Measurements from ENCODE around the gene PYGM.

Gene PYGM

DNA sequence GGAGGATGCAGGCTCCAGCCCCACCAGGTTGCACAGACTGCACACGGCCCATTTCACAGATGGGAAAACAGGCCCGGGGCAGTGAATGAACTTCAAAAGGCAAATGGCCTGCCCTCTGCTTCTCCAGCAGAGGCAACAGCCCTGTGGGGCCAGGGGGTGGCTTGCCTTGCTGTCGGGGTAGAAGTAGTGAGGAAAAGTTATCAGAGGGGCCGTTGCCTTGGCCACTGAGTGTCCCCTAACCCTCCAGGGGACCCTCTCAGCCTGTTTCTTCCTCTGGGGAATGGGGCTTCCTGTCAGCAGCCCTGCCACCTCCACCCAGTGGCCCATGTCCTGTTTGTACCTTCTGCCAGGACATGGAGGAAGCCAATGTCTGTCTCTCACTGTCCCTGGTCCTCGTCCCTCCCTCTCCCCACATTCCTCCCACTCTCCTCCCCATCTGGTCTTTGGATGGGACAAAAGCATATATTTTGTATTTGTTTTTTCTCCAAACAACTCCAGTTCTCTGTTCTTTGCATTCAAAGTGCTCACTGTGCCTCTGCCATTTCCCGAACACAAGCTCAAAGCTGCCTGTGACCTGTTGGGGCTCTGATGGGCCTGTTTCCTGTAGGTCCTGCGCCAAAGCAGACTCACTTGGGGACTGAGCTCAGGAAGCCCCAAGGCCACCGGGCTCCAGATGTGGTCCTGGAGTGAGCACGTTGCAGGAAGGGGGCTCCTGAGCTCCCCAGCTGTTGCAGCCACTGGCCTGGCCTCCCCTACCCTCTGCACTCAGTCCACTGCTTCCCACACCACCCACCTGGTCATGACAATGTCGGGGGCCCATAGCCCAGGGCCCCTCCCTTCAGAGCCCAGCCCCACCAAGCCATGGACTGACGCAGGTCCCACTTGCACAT is 33.7 kb upstream of the PYGM start:
- no peak for DNase-seq
- in situ Hi-C loops (cut with MboI; ENCODE audit: low pct_unique_long_range_greater_than_20kb, low sequenced_read_pairs) = no loop called here

DNA sequence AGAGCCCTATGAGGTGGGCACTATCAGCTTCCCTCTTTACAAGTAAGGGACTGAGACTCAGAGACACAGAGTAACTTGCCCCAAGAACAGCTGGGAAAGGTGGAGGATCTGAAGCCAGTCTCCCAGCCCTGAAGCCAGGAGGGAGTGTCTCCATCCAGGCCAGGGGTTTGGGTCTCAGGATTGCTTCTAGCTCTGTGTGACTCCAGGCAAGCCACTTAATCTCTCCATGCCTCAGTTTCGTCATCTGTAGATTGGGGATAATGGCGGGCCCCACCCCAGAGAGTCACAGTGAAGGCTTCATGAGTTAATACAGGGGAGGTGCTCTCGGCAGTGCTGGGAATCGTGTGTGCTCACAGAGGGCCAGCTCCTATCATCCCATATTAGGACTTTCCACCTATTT is 32.7 kb upstream of the PYGM start:
- in situ Hi-C loops (cut with MboI; ENCODE audit: low pct_unique_long_range_greater_than_20kb, low sequenced_read_pairs) = no loop called here
- no peak for DNase-seq

DNA sequence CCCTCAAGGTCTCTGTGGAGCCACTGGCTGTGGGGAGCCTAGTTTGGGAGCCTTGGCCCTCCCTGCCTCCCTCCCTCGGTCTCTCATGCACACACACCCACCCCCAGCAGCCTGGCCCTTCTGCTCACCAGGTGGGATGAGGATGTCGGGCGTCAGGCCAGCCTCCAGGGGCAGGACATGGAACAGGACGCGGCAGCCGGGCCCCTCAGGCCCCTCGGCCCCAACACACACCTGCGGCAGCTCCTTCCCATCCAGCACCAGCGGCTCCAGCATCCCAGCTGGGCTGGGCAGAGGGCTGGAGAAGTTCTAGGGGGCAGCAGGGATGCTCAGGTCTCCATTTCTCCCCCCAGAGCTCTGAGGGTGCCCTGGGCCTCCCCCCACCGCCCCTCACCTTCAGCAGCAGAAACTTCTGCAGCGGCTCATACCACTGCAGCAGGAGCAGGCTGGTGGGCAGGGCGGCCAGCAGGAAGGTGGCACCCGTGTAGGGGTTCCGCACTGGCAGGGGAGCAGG is 32.1 kb upstream of the PYGM start:
- no peak for DNase-seq
- in situ Hi-C loops (cut with MboI; ENCODE audit: low pct_unique_long_range_greater_than_20kb, low sequenced_read_pairs) = no loop called here

DNA sequence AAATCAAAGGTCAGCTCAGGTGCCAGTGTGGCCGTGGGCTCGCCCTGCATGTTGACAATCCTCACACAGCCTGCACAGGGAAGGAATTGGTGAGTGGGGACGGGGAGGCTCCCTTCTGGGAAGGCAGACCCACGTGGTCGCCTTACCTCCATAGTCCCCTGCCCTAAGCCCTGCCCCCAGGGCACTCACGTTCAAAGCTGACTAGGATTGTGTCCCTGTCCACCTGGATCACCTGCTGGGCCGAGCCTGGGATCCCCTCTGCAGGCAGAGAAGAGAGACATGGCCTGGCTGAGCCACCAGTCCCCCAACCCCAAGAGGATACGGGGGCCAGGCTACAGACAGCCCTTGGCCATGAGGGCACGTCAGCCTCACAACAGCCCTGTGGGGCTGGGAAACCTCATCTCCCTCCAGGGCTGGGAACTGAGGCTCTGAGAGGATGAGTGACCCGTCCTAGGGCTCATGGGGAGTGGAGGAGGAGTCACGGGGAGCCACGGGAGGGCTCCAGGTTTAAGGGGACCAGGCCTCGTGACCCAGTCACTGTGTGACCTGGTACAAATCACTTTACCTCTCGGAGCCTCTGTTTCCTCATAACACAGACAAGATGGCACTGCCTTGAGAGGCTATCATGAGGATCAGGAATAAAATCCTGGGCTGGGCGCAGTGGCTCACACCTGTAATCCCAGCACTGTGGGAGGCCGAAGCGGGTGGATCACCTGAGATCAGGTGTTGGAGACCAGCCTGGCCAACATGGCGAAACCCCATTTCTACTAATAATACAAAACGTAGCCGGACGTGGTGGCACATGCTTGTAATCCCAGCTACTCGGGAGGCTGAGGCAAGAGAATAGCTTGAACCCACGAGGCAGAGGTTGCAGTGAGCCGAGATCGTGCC is 30.7 kb upstream of the PYGM start:
- DNase-seq = no peak
- in situ Hi-C loops (cut with MboI; ENCODE audit: low pct_unique_long_range_greater_than_20kb, low sequenced_read_pairs) = no loop called here

DNA sequence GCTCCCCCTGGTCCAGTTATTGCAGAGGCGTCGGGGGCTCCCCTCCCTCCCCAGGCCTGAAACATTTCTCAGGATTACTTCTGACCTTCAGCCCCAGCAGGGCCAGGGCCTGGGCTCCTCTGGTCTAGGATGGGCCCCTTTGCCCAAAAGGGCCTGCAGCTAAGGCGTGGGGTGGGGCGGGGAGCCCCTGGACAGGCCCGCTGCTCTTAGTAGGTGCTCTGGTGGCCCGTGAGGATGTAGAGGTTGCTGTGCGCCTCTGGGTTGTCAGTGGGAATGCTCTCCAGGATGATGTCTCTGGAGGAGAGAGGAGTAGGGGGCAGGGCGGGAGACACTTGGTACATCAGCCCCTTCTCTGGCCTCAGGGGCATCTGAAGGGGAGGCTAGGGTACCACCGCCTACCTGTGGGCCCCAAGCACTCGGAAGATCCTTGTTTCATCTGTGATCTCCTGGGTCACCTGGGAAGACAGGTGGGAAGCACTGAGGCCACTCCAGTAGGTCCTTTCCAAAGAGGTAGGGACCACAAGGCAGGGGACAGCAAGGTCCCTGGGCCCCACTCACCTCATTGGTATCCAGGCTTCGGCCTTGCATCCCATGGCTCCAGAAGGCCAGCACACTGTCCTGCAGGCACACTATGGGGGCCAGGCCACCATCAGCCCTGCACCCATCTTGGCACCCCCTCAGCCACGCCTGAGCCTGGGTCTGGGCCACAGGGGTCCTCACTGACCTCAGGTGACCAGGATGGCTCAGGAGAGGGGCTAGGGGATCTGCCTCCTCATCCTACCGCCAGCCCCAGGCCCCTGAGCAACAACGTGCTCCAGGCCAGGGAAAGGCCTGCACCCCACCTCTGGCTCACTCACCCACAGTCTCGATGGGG is 29.8 kb upstream of the PYGM start:
- in situ Hi-C loops (cut with MboI; ENCODE audit: low pct_unique_long_range_greater_than_20kb, low sequenced_read_pairs) = no loop called here
- no peak for DNase-seq

DNA sequence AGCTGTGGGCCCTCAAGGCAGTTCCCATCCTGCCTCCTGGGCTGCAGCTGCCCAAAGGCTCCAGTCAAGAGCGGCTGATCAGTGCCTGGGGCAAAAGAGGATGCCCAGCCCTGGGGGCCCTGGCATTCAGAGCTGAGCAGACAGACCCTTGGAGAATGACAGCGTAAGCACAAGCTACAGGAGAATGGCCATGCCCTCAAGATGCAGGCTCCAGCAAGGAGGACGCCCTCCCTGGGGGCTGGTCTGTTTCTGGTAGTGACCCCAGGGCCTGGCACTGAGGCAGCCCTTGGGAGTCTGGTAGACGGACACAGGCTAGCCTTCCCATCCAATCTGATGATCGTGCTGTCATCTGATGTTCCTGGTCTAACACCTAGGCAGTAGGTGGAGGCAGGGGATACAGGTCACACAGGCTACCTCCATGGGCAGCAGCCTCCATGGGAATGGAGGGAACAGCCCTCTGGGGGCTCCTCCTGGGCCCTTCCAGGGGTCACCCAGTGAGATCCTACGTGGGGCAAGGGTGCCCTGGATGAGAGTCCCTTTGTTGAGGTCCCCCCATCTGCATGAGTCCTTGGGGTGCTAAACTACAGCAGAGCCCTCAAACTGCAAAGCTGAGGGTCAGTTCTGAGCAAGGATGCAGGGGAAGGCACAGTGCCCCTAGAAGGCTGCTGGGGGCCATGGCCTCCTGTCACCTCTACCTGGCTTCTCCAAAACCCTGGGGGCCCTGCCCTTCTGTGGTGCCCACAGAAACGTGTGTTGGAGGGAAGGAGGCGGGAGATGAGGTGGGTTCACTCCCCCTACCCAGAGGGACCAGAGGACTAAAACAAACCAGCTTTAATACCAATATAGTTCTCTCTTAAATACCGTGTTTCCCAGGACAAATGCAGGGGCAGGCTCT is 28.8 kb upstream of the PYGM start:
- DNase-seq = no peak
- in situ Hi-C loops (cut with MboI; ENCODE audit: low pct_unique_long_range_greater_than_20kb, low sequenced_read_pairs) = no loop called here

DNA sequence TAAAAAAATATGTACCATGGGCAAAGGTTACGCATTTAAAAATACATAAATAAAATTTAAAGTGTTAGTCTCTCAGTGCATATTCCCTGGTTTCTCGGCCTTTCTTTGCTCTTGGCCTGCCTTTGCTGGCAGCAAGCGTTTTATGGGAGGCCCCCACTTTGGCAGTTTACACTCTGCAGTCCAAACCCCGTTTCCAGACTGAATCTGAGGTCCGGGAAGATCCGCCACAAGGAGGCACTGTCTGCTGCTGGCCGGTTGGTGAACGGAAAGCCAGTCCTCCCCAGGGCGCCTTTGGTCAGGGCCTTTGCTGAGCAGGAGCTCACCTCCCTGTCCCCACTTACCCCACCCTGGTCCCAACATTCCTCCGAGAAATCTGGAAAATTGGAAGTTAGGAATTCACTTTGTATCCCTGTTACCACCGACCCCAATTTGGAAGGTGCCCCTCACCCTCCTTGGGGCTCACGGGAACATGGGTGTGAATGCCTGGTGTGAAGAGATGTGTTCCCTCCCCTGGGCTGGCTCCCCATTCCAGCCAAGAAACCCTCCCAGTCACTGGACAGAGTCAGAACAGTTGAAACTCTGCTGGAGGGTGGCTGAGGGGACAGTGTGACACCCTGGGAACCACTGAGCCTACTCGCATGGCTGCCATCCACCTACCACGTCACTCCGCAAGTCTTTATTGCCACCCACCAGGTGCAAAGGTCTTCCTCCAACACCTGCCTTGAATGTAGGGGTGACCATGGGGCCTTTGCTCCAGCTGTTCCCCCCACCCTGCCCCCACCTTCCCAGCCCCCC is 27.9 kb upstream of the PYGM start:
- in situ Hi-C loops (cut with MboI; ENCODE audit: low pct_unique_long_range_greater_than_20kb, low sequenced_read_pairs) = no loop called here
- peak; percentile 56 for DNase-seq

DNA sequence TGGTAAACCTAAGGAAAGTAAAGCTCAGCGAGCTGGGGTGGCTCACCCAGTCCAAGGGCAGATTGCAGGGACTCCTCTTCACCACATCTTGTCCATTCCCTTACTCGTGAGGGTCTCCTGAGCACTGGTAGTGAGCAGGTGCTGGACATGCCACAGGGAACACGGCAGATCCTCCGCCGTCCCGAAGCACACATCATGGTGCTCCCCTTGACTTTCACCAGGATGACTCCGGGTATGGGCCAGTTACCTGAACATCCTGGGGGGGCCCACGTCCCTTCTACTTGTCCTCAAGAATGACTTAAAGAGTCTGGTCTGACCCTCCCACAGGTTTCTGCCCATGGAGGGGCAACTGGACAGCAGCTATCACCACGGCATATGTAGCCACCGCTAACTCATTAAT is 26.5 kb upstream of the PYGM start:
- in situ Hi-C loops (cut with MboI; ENCODE audit: low pct_unique_long_range_greater_than_20kb, low sequenced_read_pairs) = no loop called here
- no peak for DNase-seq

DNA sequence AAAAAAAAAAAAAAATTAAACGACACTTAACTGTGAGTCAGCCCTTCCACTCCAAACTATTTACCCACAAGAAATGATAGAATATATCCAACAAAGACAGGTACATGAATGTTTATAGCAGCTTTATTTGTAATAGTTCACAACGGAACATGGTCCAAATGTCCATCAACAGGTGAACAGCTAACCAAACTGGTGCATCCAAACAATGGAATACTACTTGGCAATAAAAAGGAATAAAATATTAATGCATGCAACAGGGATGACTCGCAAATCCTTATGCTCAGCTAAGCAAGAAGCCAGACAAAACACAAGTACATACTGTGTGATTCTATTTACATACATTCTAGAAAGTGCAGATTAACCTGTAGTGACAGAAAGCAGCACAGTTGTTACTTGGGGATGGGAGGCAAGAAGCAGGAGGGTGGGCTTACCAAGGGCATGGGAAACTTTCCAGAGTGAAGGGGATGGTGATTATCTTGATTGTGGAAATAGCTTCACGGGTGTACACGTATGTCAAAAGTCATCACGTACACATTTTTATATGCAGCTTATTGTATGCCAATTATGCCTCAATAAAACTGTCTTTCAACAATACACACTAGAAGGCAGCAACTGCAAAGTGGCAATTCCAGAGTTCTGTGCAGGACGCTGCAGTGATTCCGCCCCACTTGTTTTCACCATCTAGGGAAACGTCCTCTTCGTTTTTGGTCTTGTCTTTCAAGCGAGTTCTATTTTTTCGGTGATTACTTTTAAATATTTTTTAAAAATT is 25.2 kb upstream of the PYGM start:
- in situ Hi-C loops (cut with MboI; ENCODE audit: low pct_unique_long_range_greater_than_20kb, low sequenced_read_pairs) = no loop called here
- DNase-seq = no peak

DNA sequence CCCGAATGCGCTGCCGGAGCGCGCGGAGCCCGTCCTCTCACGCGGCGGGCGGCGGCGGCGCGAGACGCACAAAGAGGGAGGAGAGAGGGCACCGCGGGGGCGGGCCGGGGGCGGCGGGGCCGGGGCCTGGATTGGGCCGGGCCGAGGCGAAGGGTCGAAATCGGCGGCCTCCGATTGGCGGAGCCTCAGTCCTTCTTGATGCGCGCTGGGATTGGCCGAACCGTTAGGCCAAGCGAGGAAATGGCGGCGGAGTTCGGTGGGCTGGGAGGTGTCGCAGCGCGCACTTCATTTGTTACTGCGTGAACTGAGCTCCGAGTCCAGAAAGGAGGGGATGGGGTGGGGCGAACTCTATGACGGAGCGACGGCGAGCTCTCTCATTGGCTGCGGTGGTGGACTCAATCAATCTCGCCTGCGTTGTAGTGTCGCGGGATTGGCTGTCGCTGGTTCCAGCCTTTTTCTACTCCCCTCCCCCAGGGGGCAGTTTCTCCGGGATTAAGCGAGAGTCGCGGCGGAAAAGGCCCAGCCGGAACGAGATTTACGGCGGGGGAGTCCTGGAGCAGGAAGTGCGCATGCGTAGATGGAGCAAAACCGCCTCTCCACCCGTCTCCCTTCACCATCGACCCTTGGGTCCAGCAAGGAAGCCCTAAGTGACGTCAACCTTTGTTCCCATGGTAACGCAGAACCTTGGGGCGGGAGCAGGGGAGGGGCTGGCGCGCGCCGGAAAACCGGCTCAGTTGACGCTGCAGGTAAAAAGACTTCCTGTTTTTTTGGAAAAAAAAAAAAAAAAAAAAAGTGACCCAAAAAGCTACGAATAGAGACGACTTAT is 18.9 kb upstream of the PYGM start, which contains the start of gene SF1:
Gene SF1 (minus strand): TSS at position 70 of the 826 bp plus-strand sequence. CDS start 150 bp downstream, outside the sequence.
- DNase-seq = peak; percentile 100
- in situ Hi-C loops (cut with MboI; ENCODE audit: low pct_unique_long_range_greater_than_20kb, low sequenced_read_pairs) = no loop called here

DNA sequence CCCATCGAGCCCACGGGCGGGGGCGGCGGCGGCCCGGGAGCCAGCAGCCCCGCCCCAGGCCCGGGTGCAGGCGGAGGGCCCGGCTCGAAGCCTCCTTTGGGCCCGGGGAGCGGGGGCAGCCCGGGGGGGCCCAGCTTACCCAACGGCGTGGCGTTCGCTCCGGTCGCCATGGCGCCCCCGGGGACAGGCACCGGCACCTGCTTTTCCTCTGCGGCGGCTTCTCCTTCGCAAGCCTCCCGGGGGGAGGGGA is 18.4 kb upstream of the PYGM start:
- in situ Hi-C loops (cut with MboI; ENCODE audit: low pct_unique_long_range_greater_than_20kb, low sequenced_read_pairs) = no loop called here
- DNase-seq = no peak

DNA sequence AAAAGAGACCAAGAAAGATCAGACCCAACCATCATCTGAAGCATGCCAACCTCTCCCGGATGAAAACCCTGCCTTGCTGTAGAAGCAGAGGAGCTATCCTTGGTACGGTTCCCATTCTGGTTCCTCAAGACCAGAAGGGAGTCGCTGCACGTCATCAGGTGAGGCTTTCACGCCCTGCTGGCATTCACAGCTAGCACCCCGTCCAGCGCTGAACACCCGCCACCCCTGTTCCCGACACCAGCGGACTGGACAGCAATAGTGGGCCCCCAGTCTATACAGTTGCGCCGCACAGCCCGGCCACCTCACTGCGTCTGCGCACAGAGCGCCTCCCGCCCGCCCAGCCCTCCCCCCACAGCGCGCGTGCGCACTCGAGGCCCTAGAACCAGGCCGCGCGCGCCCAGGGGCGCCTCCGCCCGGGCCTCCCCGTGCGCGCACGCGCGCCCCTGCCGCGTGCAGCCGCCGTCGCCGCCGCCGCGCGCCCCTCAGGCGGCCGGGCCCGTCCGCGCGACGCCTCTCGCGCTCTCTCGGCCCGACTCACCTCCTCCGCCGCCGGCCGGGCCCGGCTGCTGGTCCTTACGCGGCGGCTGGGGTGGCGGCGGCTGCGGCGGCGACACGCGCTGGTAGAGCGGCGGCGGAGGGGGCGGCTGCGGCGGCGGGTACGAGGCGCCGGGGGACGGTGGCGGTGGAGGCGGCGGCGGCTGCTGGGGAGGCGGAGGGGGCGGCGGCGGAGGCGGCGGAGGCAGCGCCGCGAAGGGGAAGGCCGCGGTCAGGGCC is 17.9 kb upstream of the PYGM start:
- DNase-seq = peak; percentile 70
- in situ Hi-C loops (cut with MboI; ENCODE audit: low pct_unique_long_range_greater_than_20kb, low sequenced_read_pairs) = no loop called here

DNA sequence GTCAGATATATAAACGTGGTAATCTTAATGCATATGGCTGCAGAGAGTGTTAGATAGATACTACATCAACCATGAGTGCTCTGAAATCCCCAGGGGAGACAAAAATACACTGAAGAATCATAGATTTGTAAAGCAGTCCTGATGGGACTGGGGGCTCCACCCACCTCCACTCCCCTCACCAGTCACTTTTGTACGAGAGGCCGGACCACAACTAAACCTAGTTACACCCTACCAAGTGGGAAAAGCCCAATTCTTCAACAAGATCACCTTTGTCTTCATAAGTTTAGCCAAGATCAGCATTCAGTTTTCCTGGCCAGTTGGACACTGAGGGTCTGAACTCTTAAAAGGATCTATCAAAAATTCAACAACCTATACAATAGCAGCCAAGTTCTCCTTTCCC is 17.1 kb upstream of the PYGM start:
- DNase-seq = no peak

DNA sequence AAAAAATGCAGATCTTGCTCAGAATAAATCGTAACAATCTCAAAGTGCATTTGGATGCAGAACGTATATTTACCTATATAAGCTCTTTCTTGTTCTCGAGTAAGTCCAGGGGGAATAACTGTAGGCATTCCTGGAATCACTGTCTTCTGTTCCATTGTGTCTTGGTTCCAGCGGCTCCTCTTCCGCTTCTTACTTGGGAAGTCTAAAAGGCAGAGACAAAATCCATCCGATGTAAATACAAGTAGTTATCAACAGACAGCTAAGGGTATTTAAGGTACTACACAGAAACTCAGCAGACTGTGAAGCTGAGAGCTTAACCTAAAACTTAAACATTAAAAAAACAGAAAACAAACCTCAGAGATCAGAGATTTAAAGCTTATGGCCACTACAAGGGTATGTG is 16.7 kb upstream of the PYGM start:
- in situ Hi-C loops (cut with MboI; ENCODE audit: low pct_unique_long_range_greater_than_20kb, low sequenced_read_pairs) = no loop called here

More for the DNA sequence above, 17.1 kb upstream of the PYGM start:
- in situ Hi-C loops (cut with MboI; ENCODE audit: low pct_unique_long_range_greater_than_20kb, low sequenced_read_pairs) = no loop called here

DNA sequence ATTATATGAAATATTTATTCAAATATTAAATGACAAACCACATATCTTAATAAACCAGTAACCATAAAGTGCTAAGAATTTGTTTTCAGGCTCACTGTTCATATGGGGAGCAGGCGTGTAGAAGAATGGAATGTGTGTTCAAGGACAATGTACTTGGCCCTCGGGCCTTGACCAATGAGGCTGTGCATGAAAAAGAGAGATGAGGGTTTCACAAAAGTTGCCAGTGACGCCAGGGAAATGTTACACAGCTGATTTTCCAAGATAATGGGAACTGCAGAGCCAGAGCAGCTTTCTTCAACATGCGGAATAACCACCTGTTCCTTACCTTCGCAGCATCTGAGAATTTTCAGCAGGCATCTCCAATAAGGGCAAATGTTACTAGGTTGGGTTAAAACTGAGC is 14.4 kb upstream of the PYGM start:
- no peak for DNase-seq
- in situ Hi-C loops (cut with MboI; ENCODE audit: low pct_unique_long_range_greater_than_20kb, low sequenced_read_pairs) = no loop called here

More for the DNA sequence above, 16.7 kb upstream of the PYGM start:
- no peak for DNase-seq

Data from KBM-7 (cell line).